LNCaP clone FGC (cell line): Measurements from ENCODE around the gene ROR2.

Experiments used
- DNase-seq: peaks from one replicate; pipeline ENCODE4 v3.0.0-alpha.2; 2011; ENCODE audit warnings: low read depth
- H3K4me3 ChIP-seq: 2 replicates; pipeline ENCODE4 v1.5.1; 2011; ENCODE audit warnings: mild to moderate bottlenecking, low read depth, low read length, control low read depth
- CTCF ChIP-seq: IDR thresholded peaks from 2 replicates; pipeline ENCODE4 v1.5.1; 2012; ENCODE audit warnings: mild to moderate bottlenecking; ENCODE audit not compliant: control insufficient read depth, insufficient read depth; ENCODE audit errors: extremely low read depth

Gene ROR2

GRCh38 chr9:91841591-91841990 is 108.4 kb downstream of the ROR2 start:
- DNase-seq = no peak

GRCh38 chr9:91840882-91841281 is 109.1 kb downstream of the ROR2 start:
- DNase-seq = no peak
- H3K4me3 ChIP-seq = no peak overlapping the region
- TF ChIP-seq CTCF = no peak

More at GRCh38 chr9:91841591-91841990, 108.4 kb downstream of the ROR2 start:
- no peak for TF ChIP-seq CTCF
- no peak overlapping the region for H3K4me3 ChIP-seq

GRCh38 chr9:91840469-91840868 is 109.6 kb downstream of the ROR2 start:
- no peak overlapping the region for H3K4me3 ChIP-seq
- DNase-seq = no peak
- no peak for TF ChIP-seq CTCF

- no peak for DNase-seq
- H3K4me3 ChIP-seq = no peak overlapping the region
- no peak for TF ChIP-seq CTCF
Measured at GRCh38 chr9:91839926-91840465, 110.0 kb downstream of the ROR2 start.

GRCh38 chr9:91837981-91838731 is 111.9 kb downstream of the ROR2 start:
- peak; percentile 89 for DNase-seq
- H3K4me3 ChIP-seq = peak overlapping the region; percentile 51
- TF ChIP-seq CTCF = no peak

GRCh38 chr9:91836515-91836914 is 113.5 kb downstream of the ROR2 start:
- no peak for DNase-seq
- no peak overlapping the region for H3K4me3 ChIP-seq
- no peak for TF ChIP-seq CTCF

- no peak overlapping the region for H3K4me3 ChIP-seq
- no peak for DNase-seq
- TF ChIP-seq CTCF = no peak
Measured at GRCh38 chr9:91835632-91836031, 114.4 kb downstream of the ROR2 start.
